Nephron progenitor cell (in vitro differentiated cells): ENCODE results near the gene TLL1.

Source experiments
- DNase-seq: peaks from one replicate; pipeline ENCODE4 v3.0.0; 2021
- H3K27ac Mint-ChIP-seq: 2 replicates; pipeline ENCODE4 v1.8.0; 2021; ENCODE audit warnings: mild to moderate bottlenecking, moderate library complexity, mixed read lengths
- H3K27me3 Mint-ChIP-seq: 2 replicates; pipeline ENCODE4 v1.8.0; 2021; ENCODE audit warnings: mild to moderate bottlenecking, low read depth, mixed read lengths; ENCODE audit not compliant: poor library complexity
- H3K36me3 Mint-ChIP-seq: 2 replicates; pipeline ENCODE4 v1.8.0; 2021; ENCODE audit warnings: low read depth, mixed read lengths
- H3K4me1 Mint-ChIP-seq: 2 replicates; pipeline ENCODE4 v1.8.0; 2021; ENCODE audit warnings: mixed read lengths
- H3K4me3 Mint-ChIP-seq: 2 replicates; pipeline ENCODE4 v1.8.0; 2021; ENCODE audit warnings: mild to moderate bottlenecking, moderate library complexity, mixed read lengths
- H3K9me3 Mint-ChIP-seq: 2 replicates; pipeline ENCODE4 v1.8.0; 2021; ENCODE audit warnings: mild to moderate bottlenecking, moderate library complexity, mixed read lengths
- CTCF ChIP-seq: fragments of 200-600 bp; sonication (generic); IDR thresholded peaks from 2 replicates; pipeline ENCODE4 v1.5.0; 2021; ENCODE audit warnings: antibody characterized with exemption

The TLL1 gene

GRCh38 chr4:165838575-165838974 lies 34.5 kb upstream of the TLL1 start:
- Mint-ChIP-seq H3K36me3 (no peaks in the 10 kb centered on the region), H3K27ac (no peak overlapping the region), H3K4me3 (no peak overlapping the region), H3K27me3 (no peaks in the 10 kb centered on the region), H3K9me3 (no peaks in the 10 kb centered on the region), H3K4me1 (no peaks in the 10 kb centered on the region)
- TF ChIP-seq CTCF, result no peak
- no peak for DNase-seq

- no peaks in the 10 kb centered on the region for H3K27me3 Mint-ChIP-seq
- no peaks in the 10 kb centered on the region for H3K4me1 Mint-ChIP-seq
- H3K9me3 Mint-ChIP-seq, result no peaks in the 10 kb centered on the region
- H3K36me3 Mint-ChIP-seq, result no peaks in the 10 kb centered on the region
- TF ChIP-seq CTCF, result no peak
- no peak overlapping the region for H3K4me3 Mint-ChIP-seq
- DNase-seq, result no peak
- no peak overlapping the region for H3K27ac Mint-ChIP-seq
Observed at GRCh38 chr4:165839615-165840333, 33.3 kb upstream of the TLL1 start.

GRCh38 chr4:165842684-165843083 lies 30.4 kb upstream of the TLL1 start:
- no peaks in the 10 kb centered on the region for H3K9me3 Mint-ChIP-seq
- H3K27ac Mint-ChIP-seq, result no peak overlapping the region
- no peaks in the 10 kb centered on the region for H3K27me3 Mint-ChIP-seq
- H3K4me3 Mint-ChIP-seq, result no peak overlapping the region
- no peaks in the 10 kb centered on the region for H3K4me1 Mint-ChIP-seq
- no peak for TF ChIP-seq CTCF
- no peaks in the 10 kb centered on the region for H3K36me3 Mint-ChIP-seq
- DNase-seq, result no peak

- H3K36me3 Mint-ChIP-seq, result no peaks in the 10 kb centered on the region
- no peaks in the 10 kb centered on the region for H3K27me3 Mint-ChIP-seq
- no peaks in the 10 kb centered on the region for H3K9me3 Mint-ChIP-seq
- no peak for DNase-seq
- no peak overlapping the region for H3K27ac Mint-ChIP-seq
- no peak overlapping the region for H3K4me3 Mint-ChIP-seq
- no peak for TF ChIP-seq CTCF
- no peaks in the 10 kb centered on the region for H3K4me1 Mint-ChIP-seq
Observed at GRCh38 chr4:165844161-165844560, 28.9 kb upstream of the TLL1 start.

GRCh38 chr4:165851256-165851655 lies 21.8 kb upstream of the TLL1 start:
- DNase-seq, result no peak
- H3K27ac Mint-ChIP-seq, result no peak overlapping the region
- no peaks in the 10 kb centered on the region for H3K9me3 Mint-ChIP-seq
- no peaks in the 10 kb centered on the region for H3K36me3 Mint-ChIP-seq
- H3K27me3 Mint-ChIP-seq, result peaks cover 4% of the 10 kb centered on the region
- H3K4me1 Mint-ChIP-seq, result no peaks in the 10 kb centered on the region
- TF ChIP-seq CTCF, result no peak
- H3K4me3 Mint-ChIP-seq, result no peak overlapping the region

- Mint-ChIP-seq H3K27ac (no peak overlapping the region), H3K9me3 (no peaks in the 10 kb centered on the region), H3K4me3 (no peak overlapping the region), H3K36me3 (no peaks in the 10 kb centered on the region), H3K27me3 (peaks cover 7% of the 10 kb centered on the region), H3K4me1 (no peaks in the 10 kb centered on the region)
- no peak for TF ChIP-seq CTCF
- no peak for DNase-seq
Observed at GRCh38 chr4:165855191-165855590, 17.8 kb upstream of the TLL1 start.
